ENCODE measurements around the gene SAP30BP. TPM values are rescaled to one million over a fixed set of nuclear protein-coding genes. Genes with fewer than 3 reads are reported as not detected.

Gene SAP30BP
- total and polyA plus RNA-seq, 2 donors (not counting 1 experiment from before 2014, with no cell fraction given), result 143 to 148 TPM

DNA sequence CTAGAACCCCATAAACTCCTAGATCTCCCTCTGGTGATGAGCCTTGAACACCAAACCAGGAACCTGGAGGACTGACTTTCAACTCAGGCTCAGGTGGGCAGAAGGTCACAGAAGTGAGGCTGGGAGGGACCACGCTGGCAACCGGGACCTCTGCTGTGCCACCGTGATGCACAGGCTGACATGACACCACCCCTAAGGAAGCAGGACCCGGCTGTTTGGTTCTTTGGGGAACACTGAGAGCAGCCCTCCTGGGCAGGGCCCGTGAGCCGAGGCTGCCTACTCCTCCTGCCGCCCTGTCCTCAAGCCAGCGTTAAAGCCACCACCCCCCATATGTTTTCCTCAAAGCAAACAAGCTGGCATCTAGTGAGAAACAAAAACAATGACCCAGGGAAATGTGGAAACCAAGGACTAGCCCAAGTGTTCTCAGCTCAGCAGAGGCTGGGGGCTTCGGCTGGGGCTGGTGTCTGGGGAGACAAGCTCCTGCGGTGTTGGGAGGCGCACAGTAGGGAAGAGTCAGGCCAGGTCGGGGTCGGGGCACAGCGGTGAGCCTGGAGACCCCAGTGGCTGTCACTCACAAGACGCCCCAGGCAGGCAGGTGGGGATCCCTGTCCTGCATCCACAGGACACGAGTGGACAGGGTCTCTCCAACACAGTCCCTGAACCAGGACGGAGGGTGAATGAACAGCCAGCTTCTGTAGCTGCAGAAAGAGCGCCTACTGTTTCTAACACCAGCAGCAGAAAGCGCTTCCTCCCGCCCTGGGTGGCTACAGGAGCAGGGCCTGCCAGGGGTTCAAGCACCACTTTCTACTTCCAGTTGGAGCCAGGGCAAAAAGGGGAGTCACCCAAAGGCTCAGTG lies 32.2 kb upstream of the SAP30BP start:
- peaks cover 13% of the 10 kb centered on the region for H3K4me1 Mint-ChIP-seq
- intact Hi-C loops (cut with micrococcal nuclease), result no loop called here

More for the DNA sequence above, 32.2 kb upstream of the SAP30BP start:
- ATAC-seq (ENCODE audit: low read depth) (no peak), DNase-seq (no peak)
- ChIA-PET POLR2A (interaction anchor here (1.0 kb wide), 1 partner anchor 119 kb away, joined by 8 read pairs; no protein-coding TSS in a partner anchor), CTCF (interaction anchor here (1.0 to 19.7 kb wide), 10 partner anchors 9 to 130 kb away, joined by 3 to 389 read pairs (median 25); partner anchors contain the start of gene GALK1)
- no peak overlapping the region for H3K4me3 ChIP-seq (ENCODE audit: control extremely low read depth in 1 of 5, extremely low read depth in 1 of 5, insufficient read depth in 1 of 5, low read depth in 2 of 5, low read length in 4 of 5)
- no peaks in the 10 kb centered on the region for H3K9me3 ChIP-seq (ENCODE audit: control extremely low read depth in 1 of 3, control insufficient read depth in 2 of 3, insufficient read depth in 1 of 3, low read length in 2 of 3)
- WGBS (ENCODE audit: insufficient coverage), result 94% methylated on average over 17 of the region's 20 CpGs
- no peak overlapping the region for H2AFZ ChIP-seq (ENCODE audit: insufficient read depth, low read depth, low read length, poor library complexity, severe bottlenecking)
- Mint-ChIP-seq H3K4me3 (no peak overlapping the region), H3K27ac (no peak overlapping the region), H3K9me3 (ENCODE audit: insufficient read depth) (no peaks in the 10 kb centered on the region), H3K27me3 (no peaks in the 10 kb centered on the region)
- H4K20me1 ChIP-seq (ENCODE audit: control insufficient read depth, insufficient read depth, low read length, poor library complexity, severe bottlenecking), result peaks cover 9% of the 10 kb centered on the region
- no peak for TF ChIP-seq EZH2 (IDR thresholded peaks at IDR 0.05; ENCODE audit: borderline replicate concordance, insufficient read depth, low read depth, low read length, poor library complexity, severe bottlenecking)
- TF ChIP-seq, protein P1, sequence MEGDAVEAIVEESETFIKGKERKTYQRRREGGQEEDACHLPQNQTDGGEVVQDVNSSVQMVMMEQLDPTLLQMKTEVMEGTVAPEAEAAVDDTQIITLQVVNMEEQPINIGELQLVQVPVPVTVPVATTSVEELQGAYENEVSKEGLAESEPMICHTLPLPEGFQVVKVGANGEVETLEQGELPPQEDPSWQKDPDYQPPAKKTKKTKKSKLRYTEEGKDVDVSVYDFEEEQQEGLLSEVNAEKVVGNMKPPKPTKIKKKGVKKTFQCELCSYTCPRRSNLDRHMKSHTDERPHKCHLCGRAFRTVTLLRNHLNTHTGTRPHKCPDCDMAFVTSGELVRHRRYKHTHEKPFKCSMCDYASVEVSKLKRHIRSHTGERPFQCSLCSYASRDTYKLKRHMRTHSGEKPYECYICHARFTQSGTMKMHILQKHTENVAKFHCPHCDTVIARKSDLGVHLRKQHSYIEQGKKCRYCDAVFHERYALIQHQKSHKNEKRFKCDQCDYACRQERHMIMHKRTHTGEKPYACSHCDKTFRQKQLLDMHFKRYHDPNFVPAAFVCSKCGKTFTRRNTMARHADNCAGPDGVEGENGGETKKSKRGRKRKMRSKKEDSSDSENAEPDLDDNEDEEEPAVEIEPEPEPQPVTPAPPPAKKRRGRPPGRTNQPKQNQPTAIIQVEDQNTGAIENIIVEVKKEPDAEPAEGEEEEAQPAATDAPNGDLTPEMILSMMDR (IDR thresholded peaks at IDR 0.05), result no peak
- H3K9ac ChIP-seq (ENCODE audit: low read length), result no peak overlapping the region
- no peak overlapping the region for H3K4me2 ChIP-seq (replicated peaks; ENCODE audit: low read depth, low read length, poor library complexity, severe bottlenecking)
- H3K27me3 ChIP-seq (replicated peaks in 1 of 4; ENCODE audit: control extremely low read depth in 1 of 4, control insufficient read depth in 3 of 4, insufficient read depth in 4 of 4, low read length in 3 of 4), result no peaks in the 10 kb centered on the region
- no peak overlapping the region for H3K27ac ChIP-seq (ENCODE audit: low read length in 2 of 2)
- H3K36me3 ChIP-seq (replicated peaks in 1 of 2; ENCODE audit: control extremely low read depth in 1 of 2, control insufficient read depth in 1 of 2, extremely low read depth in 1 of 2, insufficient read depth in 2 of 2, low read length in 1 of 2), result peaks cover 0 to 1% of the 10 kb centered on the region in 2 experiments
- H3K4me1 ChIP-seq (ENCODE audit: control insufficient read depth in 2 of 2, insufficient read depth in 2 of 2, low read length in 2 of 2), result peaks cover 9 to 18% of the 10 kb centered on the region in 2 donors
- no peaks in the 10 kb centered on the region for H3K79me2 ChIP-seq (ENCODE audit: control insufficient read depth, insufficient read depth, low read length)
